Large intestine (tissue), 3 donors: Measurements from ENCODE around the gene MAPK8IP2. TPM values are rescaled to one million over a fixed set of nuclear protein-coding genes. Genes with fewer than 3 reads are reported as not detected.
A peak's percentile ranks its signal among the peaks of the same experiment; 100 is the strongest.
"Not testable (repeated sequence)": the region's sequence is repeated elsewhere in the genome, so short reads cannot be mapped to it uniquely, and the experiment has no call there.

Experiments
- DNase-seq, 2 donors: peaks; one replicate each; pipeline versions ENCODE4 v3.0.0 to v3.0.0-alpha.2; 2013
- H3K27ac ChIP-seq: one replicate; pipeline ENCODE4 v1.5.1; 2013; ENCODE audit warnings: low read length
- H3K27me3 ChIP-seq: 2 replicates; pipeline ENCODE4 v1.6.1; 2013; ENCODE audit warnings: low read length; ENCODE audit not compliant: control insufficient read depth, insufficient read depth
- H3K36me3 ChIP-seq: 2 replicates; pipeline ENCODE4 v1.6.1; 2013; ENCODE audit warnings: low read length; ENCODE audit not compliant: control insufficient read depth, insufficient read depth
- H3K4me1 ChIP-seq: one replicate; pipeline ENCODE4 v1.6.1; 2013; ENCODE audit warnings: low read length; ENCODE audit not compliant: control insufficient read depth, insufficient read depth
- H3K4me3 ChIP-seq: one replicate; pipeline ENCODE4 v1.5.1; 2013; ENCODE audit warnings: low read length
- H3K9me3 ChIP-seq: one replicate; pipeline ENCODE4 v1.6.1; 2013; ENCODE audit warnings: mild to moderate bottlenecking, low read depth, low read length, moderate library complexity; ENCODE audit not compliant: control insufficient read depth
- WGBS: methylation state at CpG from one replicate; pipeline ENCODE4 v1.1.5; 2013; ENCODE audit warnings: low lambda C conversion rate; ENCODE audit not compliant: insufficient coverage; 5-methylcytosine and 5-hydroxymethylcytosine counted together
- polyA plus RNA-seq: library from polyadenylated mRNA; unstranded; fragments of 120-200 nt; gene quantifications from one replicate; pipeline ENCODE4 v1.2.1, GENCODE V29; 2013

The MAPK8IP2 gene
- polyA plus RNA-seq, 1 donor: 5.4 TPM

DNA sequence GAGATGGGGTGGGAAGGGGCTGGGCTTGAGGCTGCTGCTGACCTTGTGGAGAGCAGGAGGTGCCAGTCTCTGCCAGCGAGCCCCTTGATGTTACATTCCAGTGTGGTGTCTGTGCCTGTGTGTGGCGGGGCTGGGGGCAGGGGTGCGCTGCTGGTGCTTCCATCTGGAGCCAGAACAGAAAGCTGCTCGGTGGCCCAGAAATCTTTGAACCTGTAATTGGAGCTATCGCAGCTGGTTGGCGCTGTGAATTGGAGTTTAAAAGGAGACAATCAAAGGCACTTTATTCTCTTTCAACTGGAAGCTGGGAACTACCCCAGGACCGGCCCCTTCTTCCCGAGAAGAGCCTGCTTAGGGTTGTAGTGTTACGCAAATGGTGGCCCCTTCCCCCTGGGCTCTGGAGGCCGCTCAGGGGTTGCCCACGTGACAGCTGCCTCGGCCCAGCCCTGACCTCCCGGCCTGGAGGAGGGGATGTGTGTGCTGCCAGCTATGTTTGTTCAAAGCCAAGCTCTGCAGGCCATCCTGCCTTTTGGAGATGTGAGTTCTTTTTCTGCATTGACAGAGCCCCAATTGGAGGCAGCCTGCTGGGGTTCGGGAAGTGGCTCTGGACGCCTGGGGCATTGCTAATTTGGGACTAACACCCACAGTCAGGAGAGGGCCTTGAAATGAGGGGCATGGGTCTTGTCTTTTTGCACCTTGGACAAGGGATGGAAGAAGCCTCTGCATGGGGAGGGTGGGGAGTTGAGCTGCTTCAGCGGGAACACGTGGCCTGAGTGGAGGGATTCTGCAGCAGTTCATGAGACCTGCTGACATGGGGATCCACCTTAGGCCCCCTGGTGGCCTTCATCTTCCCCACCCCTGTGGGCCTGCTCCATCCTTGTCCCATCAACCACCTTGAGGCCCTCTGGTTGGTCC, 41.4 kb downstream of the MAPK8IP2 start:
- Histone ChIP-seq H3K27me3 (peaks cover 23% of the 10 kb centered on the region), H3K36me3 (no peaks in the 10 kb centered on the region), H3K4me3 (no peak overlapping the region), H3K27ac (peak overlapping the region; percentile 54), H3K4me1 (peaks cover 18% of the 10 kb centered on the region), H3K9me3 (no peaks in the 10 kb centered on the region)
- WGBS: no CpG with 5 or more reads among the region's 17 CpGs
- peak; percentile 68 to 81 for DNase-seq

DNA sequence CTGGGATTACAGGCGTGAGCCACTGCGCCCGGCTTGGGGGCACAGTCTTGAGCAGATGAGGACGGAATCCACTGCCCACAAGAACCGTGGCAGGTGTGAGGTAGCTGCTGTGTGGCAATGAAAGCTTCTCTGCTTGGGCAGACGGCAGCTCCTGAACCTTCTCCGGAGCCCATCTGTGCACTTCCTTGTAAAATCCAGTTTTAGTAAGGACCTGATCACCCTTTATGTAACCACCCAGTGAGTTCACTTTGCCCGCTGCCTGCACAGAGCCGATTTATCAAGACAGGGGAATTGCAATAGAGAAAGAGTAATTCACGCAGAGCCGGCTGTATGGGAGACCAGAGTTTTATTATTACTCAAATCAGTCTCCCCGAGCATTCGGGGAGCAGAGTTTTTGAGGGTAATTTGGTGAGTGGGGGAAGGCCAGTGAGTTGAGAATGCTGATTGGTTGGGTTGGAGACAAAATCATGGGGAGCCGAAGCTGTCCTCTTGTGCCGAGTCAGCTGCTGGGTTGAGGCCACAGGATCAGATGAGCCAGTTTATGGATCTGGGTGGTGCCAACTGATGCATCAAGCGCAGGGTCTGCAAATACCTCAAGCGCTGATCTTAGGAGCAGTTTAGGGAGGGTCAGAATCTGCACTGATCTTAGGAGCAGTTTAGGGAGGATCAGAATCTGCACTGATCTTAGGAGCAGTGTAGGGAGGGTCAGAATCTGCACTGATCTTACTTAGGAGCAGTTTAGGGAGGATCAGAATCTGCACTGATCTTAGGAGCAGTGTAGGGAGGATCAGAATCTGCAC, 42.6 kb downstream of the MAPK8IP2 start:
- H3K4me3 ChIP-seq, H3K36me3 ChIP-seq, H3K27ac ChIP-seq, DNase-seq, H3K9me3 ChIP-seq: not testable (repeated sequence)
- Histone ChIP-seq H3K4me1 (peaks cover 18% of the 10 kb centered on the region), H3K27me3 (peaks cover 23% of the 10 kb centered on the region)
- WGBS: no CpG with 5 or more reads among the region's 17 CpGs

DNA sequence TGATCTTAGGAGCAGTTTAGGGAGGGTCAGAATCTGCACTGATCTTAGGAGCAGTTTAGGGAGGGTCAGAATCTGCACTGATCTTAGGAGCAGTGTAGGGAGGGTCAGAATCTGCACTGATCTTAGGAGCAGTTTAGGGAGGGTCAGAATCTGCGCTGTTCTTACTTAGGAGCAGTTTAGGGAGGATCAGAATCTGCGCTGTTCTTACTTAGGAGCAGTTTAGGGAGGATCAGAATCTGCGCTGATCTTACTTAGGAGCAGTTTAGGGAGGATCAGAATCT, 43.2 kb downstream of the MAPK8IP2 start:
- H3K36me3 ChIP-seq, H3K27ac ChIP-seq, H3K9me3 ChIP-seq, DNase-seq, H3K4me3 ChIP-seq: not testable (repeated sequence)
- peaks cover 23% of the 10 kb centered on the region for H3K27me3 ChIP-seq
- no CpG with 5 or more reads among the region's 3 CpGs for WGBS
- H3K4me1 ChIP-seq: peaks cover 18% of the 10 kb centered on the region

DNA sequence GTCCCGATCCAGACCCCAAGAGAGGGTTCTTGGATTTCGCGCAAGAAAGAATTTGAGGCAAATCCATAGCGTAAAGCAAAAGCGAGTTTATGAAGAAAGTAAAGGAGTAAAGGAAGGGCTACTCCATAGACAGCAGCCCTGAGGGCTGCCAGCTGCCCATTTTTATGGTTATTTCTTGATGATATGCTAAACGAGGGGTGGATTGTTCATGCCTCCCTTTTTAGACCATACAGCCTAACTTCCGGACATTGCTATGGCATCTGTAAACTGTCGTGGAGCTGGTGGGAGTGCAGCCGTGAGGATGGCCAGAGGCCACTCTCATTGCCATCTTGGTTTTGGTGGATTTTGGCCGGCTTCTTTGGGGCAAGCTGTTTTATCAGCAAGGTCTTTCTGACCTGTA, 52.7 kb downstream of the MAPK8IP2 start:
- Histone ChIP-seq H3K36me3 (no peaks in the 10 kb centered on the region), H3K27me3 (no peaks in the 10 kb centered on the region), H3K4me1 (peaks cover 4% of the 10 kb centered on the region), H3K4me3 (no peak overlapping the region), H3K9me3 (peaks cover 1% of the 10 kb centered on the region), H3K27ac (no peak overlapping the region)
- WGBS: no CpG with 5 or more reads among the region's 10 CpGs
- no peak for DNase-seq

DNA sequence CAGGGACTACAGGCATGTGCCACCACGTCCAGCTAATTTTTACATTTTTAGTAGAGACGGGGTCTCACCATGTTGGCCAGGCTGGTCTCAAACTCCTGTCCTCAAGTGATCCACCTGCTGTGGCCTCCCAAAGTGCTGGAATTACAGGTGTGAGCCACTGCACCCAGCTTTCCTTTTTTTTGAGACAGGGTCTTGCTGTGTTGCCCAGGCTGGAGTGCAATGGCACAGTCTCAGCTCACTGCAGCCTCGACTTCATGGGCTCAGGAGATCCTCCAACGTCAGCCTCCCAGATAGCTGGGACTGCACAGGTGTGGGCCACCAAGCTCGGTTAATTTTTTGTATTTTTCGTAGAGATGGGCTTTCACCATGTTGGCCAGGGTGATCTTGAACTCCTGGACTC, 54.1 kb downstream of the MAPK8IP2 start:
- H3K4me1 ChIP-seq, DNase-seq, H3K27me3 ChIP-seq, H3K36me3 ChIP-seq, H3K27ac ChIP-seq, H3K9me3 ChIP-seq, H3K4me3 ChIP-seq: not testable (repeated sequence)
- no CpG with 5 or more reads among the region's 6 CpGs for WGBS

DNA sequence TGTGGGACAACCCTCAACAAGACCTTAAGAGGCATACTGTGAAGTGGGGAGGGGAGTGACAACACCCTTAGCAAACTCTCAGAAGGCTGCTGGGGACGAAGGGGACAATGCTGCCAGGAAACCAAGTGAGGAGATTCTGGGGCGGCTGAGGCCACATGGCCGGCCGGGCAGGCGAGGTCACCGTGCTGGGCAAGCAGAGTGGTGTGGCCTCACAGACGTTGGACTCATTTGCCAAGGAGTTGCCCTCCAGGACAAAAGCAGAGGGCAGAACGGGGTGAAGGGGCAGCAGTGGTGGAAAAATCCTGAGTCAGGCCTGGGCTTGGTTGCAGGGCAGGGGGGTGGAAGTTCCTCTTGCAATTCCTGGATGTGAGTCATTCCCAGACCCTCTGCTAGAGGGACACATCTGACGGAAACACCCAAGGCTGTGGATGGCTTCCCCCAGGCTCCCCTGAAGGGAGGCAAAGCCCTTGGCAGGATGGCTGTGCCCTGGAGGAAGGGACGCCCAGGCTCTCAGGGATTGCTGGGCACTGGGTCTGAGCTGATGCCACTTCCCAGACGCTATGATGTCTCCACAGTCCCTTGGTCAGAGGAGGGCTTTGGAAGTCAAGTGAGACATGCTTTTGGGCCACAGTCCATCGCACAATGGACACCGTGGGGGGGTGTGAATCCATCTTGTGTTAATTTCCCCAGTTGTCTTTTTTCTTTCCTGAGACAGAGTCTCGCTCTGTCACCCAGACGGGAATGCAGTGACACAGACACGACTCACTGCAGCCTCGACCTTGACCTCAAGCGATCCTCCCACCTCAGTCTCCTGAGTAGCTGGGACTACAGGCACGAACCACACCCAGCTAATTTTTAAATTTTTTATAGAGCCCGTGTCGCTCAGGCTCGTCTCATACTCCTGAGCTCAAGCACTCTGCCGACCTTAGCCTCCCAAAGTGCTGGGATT, 55.8 kb downstream of the MAPK8IP2 start:
- Histone ChIP-seq H3K9me3 (no peaks in the 10 kb centered on the region), H3K27ac (no peak overlapping the region), H3K4me1 (peaks cover 4% of the 10 kb centered on the region), H3K27me3 (no peaks in the 10 kb centered on the region), H3K4me3 (no peak overlapping the region), H3K36me3 (no peaks in the 10 kb centered on the region)
- WGBS: no CpG with 5 or more reads among the region's 23 CpGs
- no peak for DNase-seq

DNA sequence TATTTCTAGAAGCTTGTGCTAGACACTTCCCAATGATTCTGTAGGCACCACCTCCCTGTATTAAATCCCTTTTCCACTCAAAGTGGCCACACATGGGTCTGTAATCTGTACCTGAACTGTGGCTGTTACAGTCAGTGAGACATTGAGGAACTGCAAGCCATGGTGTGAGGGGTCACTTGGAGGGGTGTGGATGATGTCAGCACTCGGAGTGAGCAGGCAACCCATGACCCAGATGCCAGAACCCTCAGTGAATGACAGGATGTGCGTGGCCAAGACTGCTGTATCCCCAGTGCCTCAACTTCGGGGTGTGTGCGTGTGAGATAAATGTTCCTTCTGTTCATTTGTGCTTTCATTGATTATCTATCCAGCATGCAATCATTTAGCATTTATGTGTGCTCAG, 57.3 kb downstream of the MAPK8IP2 start:
- H3K27ac ChIP-seq: no peak overlapping the region
- H3K27me3 ChIP-seq: no peaks in the 10 kb centered on the region
- no CpG with 5 or more reads among the region's 4 CpGs for WGBS
- peaks cover 4% of the 10 kb centered on the region for H3K4me1 ChIP-seq
- no peaks in the 10 kb centered on the region for H3K36me3 ChIP-seq
- H3K4me3 ChIP-seq: no peak overlapping the region
- H3K9me3 ChIP-seq: no peaks in the 10 kb centered on the region
- DNase-seq: no peak

DNA sequence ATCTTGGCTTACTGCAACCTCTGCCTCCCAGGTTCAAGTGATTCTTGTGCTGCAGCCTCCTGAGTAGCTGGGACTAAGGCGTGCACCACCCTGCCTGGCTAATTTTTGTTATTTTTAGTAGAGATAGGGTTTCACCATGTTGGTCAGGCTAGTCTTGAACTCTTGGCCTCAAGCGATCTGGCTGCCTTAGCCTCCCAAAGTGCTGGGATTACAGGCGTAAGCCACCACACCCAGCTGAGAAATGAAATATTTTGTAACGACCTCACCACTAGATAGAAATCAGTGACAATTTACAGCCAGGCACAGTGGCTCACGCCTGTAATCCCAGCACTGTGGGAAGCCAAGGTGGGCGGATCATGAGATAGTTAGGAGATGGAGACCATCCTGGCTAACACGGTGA, 59.1 kb downstream of the MAPK8IP2 start:
- not testable (repeated sequence) for H3K27me3 ChIP-seq, H3K9me3 ChIP-seq, H3K36me3 ChIP-seq, DNase-seq, H3K4me1 ChIP-seq, H3K4me3 ChIP-seq, H3K27ac ChIP-seq
- WGBS: no CpG with 5 or more reads among the region's 7 CpGs

DNA sequence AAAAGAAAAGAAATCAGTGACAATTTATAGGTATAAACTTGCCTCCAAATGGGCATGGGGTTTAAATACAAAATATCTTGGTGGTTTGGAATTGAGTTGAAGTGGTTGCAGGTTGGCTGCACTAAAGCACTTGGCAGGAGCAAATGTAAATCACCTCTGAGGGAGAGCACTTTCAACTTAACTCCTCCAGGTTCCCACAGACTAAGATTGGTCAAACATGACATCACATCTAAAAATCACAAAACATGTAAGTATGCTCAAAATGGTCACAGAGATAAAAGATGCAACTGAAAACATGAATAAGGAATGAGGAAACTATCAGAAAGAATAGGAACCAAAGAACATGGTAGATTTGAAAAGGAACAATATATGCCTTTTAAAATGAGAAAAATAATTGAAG, 59.7 kb downstream of the MAPK8IP2 start:
- H3K4me1 ChIP-seq: peaks cover 4% of the 10 kb centered on the region
- H3K27me3 ChIP-seq: no peaks in the 10 kb centered on the region

More for the DNA sequence above, 59.7 kb downstream of the MAPK8IP2 start:
- H3K9me3 ChIP-seq: no peaks in the 10 kb centered on the region
- no peak overlapping the region for H3K4me3 ChIP-seq
- H3K36me3 ChIP-seq: no peaks in the 10 kb centered on the region
- DNase-seq: no peak
- no peak overlapping the region for H3K27ac ChIP-seq
